ENCODE results near the gene CRACDL. TPM values are rescaled to one million over a fixed set of nuclear protein-coding genes. Genes with fewer than 3 reads are reported as not detected.
A peak's percentile ranks its signal among the peaks of the same experiment; 100 is the strongest.

CRACDL gene
- total and polyA plus RNA-seq, 2 of the 13 experiments (the other 11 are each of a cell fraction or from before 2014, with no cell fraction given), result 0.15 to 0.26 TPM

GRCh38 chr2:98761909-98762308 lies 174.1 kb downstream of the CRACDL start:
- no peaks in the 10 kb centered on the region for H3K36me3 ChIP-seq (replicated peaks in 1 of 2; ENCODE audit: control insufficient read depth in 1 of 2, insufficient read depth in 2 of 2, low read length in 2 of 2)
- no peak overlapping the region for H3K4me3 ChIP-seq (replicated peaks in 1 of 3; ENCODE audit: insufficient read depth in 1 of 3, low read depth in 2 of 3, low read length in 3 of 3)
- ChIA-PET CTCF (ENCODE audit: low intra/inter-chr PET ratio, low total read pairs) (no interaction called here), POLR2A (interaction anchor here (0.9 kb wide), 1 partner anchor 34 kb away, joined by 3 read pairs; no protein-coding TSS in a partner anchor)
- H3K9me3 ChIP-seq (ENCODE audit: low read length), result no peaks in the 10 kb centered on the region
- DNase-seq (ENCODE audit: low spot score) (no peak), ATAC-seq (0 out of 3 replicates have a peak, but pooled peaks have one; percentile 17), FAIRE-seq (no peak)
- H3K4me2 ChIP-seq (ENCODE audit: low read depth, low read length), result peak overlapping the region; percentile 27; the same call in 1 of the 2 replicates
- WGBS (ENCODE audit: low lambda C conversion rate), result 56% methylated on average over 6 of the region's 6 CpGs
- H3K27ac ChIP-seq (ENCODE audit: extremely low read length, insufficient read depth, low read length), result no peak overlapping the region
- intact Hi-C loops (cut with micrococcal nuclease; ENCODE audit: unreplicated experiment) (no loop called here), in situ Hi-C loops (cut with HindIII; ENCODE audit: extremely low pct_ligation_motif_present, low pct_unique_long_range_greater_than_20kb) (no loop called here)
- no peaks in the 10 kb centered on the region for H3K79me2 ChIP-seq (ENCODE audit: insufficient read depth, low read length)
- no peak overlapping the region for H2AFZ ChIP-seq (ENCODE audit: low read length)
- H3K9ac ChIP-seq (ENCODE audit: insufficient read depth, low read depth, low read length), result no peak overlapping the region
- H3K27me3 ChIP-seq (ENCODE audit: control insufficient read depth in 1 of 2, insufficient read depth in 2 of 2, low read length in 2 of 2), result peaks cover 0 to 5% of the 10 kb centered on the region in 2 experiments; a peak in 2 of 5 replicates
- H3K4me1 ChIP-seq (ENCODE audit: insufficient read depth, low read length), result peaks cover 32% of the 10 kb centered on the region
- no peaks in the 10 kb centered on the region for H4K20me1 ChIP-seq (ENCODE audit: insufficient read depth, low read length)
- TF ChIP-seq AHDC1 (CRISPR knock-in tag; IDR thresholded peaks at IDR 0.05; ENCODE audit: borderline replicate concordance), result no peak
- peak; percentile 95; the same call in 1 of the 2 replicates for TF ChIP-seq ZNF180 (CRISPR knock-in tag; IDR thresholded peaks at IDR 0.05; ENCODE audit: borderline replicate concordance, low read depth)
- BruUV-seq (replicated peaks), result no TSS peak
